GM19035 (cell line): Measurements from ENCODE around the gene ACIN1.

Experiments used
- ATAC-seq: cut with Tn5 transposase; IDR thresholded peaks from one replicate; pipeline ENCODE4 v1.9.1; 2021; ENCODE audit not compliant: unreplicated experiment

Gene ACIN1

GRCh38 chr14:23125011-23125410 is 30.1 kb upstream of the ACIN1 start:
- ATAC-seq = no peak

GRCh38 chr14:23124337-23124954 is 29.5 kb upstream of the ACIN1 start:
- ATAC-seq = no peak

GRCh38 chr14:23123419-23123818 is 28.5 kb upstream of the ACIN1 start:
- ATAC-seq = no peak

- no peak for ATAC-seq
Measured at GRCh38 chr14:23122086-23122485, 27.1 kb upstream of the ACIN1 start.

GRCh38 chr14:23121361-23121771 is 26.4 kb upstream of the ACIN1 start:
- ATAC-seq = no peak

- peak; percentile 78 for ATAC-seq
Measured at GRCh38 chr14:23120541-23121251, 25.8 kb upstream of the ACIN1 start.

- ATAC-seq = no peak
Measured at GRCh38 chr14:23119363-23120327, 24.7 kb upstream of the ACIN1 start.

GRCh38 chr14:23118506-23119362 is 23.8 kb upstream of the ACIN1 start, which contains the start of gene CEBPE:
CEBPE (minus strand) TSS chr14:23119255; CDS start chr14:23119091, 164 bp downstream.
- no peak for ATAC-seq

- ATAC-seq = no peak
Measured at GRCh38 chr14:23117371-23118020, 22.6 kb upstream of the ACIN1 start.

GRCh38 chr14:23115918-23116317 is 21.0 kb upstream of the ACIN1 start:
- ATAC-seq = no peak

GRCh38 chr14:23115039-23115731 is 20.2 kb upstream of the ACIN1 start:
- no peak for ATAC-seq

GRCh38 chr14:23114669-23115038 is 19.7 kb upstream of the ACIN1 start:
- no peak for ATAC-seq

- no peak for ATAC-seq
Measured at GRCh38 chr14:23114120-23114458, 19.2 kb upstream of the ACIN1 start.

GRCh38 chr14:23113431-23114119 is 18.6 kb upstream of the ACIN1 start:
- ATAC-seq = no peak

- no peak for ATAC-seq
Measured at GRCh38 chr14:23112359-23113178, 17.6 kb upstream of the ACIN1 start.

- no peak for ATAC-seq
Measured at GRCh38 chr14:23110579-23111365, 15.8 kb upstream of the ACIN1 start.

GRCh38 chr14:23109769-23110168 is 14.8 kb upstream of the ACIN1 start:
- ATAC-seq = no peak
